Esophagus muscularis mucosa (tissue), 3 donors: ENCODE results near the gene RHOBTB1.

Experiments used
- POLR2A ChIP-seq: fragments of 450-650 bp; IDR thresholded peaks from one replicate; pipeline ENCODE4 v1.6.1; 2017; ENCODE audit warnings: antibody characterized with exemption, moderate library complexity, mild to moderate bottlenecking, low read depth
- POLR2AphosphoS5 ChIP-seq, 2 donors: sonication (generic); formaldehyde crosslinking; IDR thresholded peaks; one replicate each; pipeline ENCODE4 v1.6.1; 2017; ENCODE audit warnings: antibody characterized with exemption in 2 of 2
- TF ChIP-seq, protein P1 (sequence below), 3 experiments: fragments of 200-600 bp in 2 of 3; fragments of 450-650 bp in 1 of 3; sonication (generic) in 2 of 3; IDR thresholded peaks; one replicate each; pipeline ENCODE4 v1.5.1; 2017 to 2019; ENCODE audit warnings: antibody characterized with exemption in 3 of 3, mild to moderate bottlenecking in 2 of 3, moderate library complexity in 1 of 3

DNA sequence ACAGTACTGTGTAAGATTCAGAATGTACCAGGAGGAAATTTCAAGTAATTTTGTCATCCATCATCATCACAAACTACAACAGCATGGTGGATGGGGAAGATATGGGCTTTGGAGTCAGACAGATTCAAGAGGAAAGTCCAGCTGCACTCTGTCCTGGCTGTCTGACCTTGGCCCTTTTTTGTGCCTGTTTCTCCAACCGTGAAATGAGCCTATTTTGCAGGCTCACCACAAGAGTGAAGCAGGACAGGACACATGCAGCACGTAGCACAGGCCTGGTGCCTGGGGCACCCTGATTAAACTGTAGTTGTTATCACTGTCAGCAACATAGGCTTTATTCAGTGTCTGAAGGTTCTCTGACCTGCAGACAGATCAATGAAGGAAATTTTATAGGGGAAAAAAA, 37.6 kb downstream of the RHOBTB1 start:
- TF ChIP-seq POLR2A (no peak), POLR2AphosphoS5 (IDR thresholded peaks at IDR 0.05) (no peak)
- TF ChIP-seq, protein P1, sequence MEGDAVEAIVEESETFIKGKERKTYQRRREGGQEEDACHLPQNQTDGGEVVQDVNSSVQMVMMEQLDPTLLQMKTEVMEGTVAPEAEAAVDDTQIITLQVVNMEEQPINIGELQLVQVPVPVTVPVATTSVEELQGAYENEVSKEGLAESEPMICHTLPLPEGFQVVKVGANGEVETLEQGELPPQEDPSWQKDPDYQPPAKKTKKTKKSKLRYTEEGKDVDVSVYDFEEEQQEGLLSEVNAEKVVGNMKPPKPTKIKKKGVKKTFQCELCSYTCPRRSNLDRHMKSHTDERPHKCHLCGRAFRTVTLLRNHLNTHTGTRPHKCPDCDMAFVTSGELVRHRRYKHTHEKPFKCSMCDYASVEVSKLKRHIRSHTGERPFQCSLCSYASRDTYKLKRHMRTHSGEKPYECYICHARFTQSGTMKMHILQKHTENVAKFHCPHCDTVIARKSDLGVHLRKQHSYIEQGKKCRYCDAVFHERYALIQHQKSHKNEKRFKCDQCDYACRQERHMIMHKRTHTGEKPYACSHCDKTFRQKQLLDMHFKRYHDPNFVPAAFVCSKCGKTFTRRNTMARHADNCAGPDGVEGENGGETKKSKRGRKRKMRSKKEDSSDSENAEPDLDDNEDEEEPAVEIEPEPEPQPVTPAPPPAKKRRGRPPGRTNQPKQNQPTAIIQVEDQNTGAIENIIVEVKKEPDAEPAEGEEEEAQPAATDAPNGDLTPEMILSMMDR (IDR thresholded peaks at IDR 0.05): no peak
